ENCODE data around the gene HBZ. TPM values are rescaled to one million over a fixed set of nuclear protein-coding genes. Genes with fewer than 3 reads are reported as not detected.

Gene HBZ
- total and polyA plus RNA-seq, 8 donors = 0.35 TPM; not detected in 7

- Histone ChIP-seq H3K4me3 (no peak overlapping the region), H3K9me3 (no peaks in the 10 kb centered on the region), H3K36me3 (no peaks in the 10 kb centered on the region), H3K27ac (no peak overlapping the region), H3K27me3 (peaks cover 3 to 28% (median 12%) of the 10 kb centered on the region in 4 donors), H3K4me1 (peaks cover 10 to 14% (median 10%) of the 10 kb centered on the region in 3 donors)
- WGBS, 2 donors = 70 to 84% methylated on average over 11 of the region's 11 CpGs
- DNase-seq (no peak), FAIRE-seq (no peak), ATAC-seq (no peak)
- intact Hi-C loops (cut with DNase I) = no loop called here
- TF ChIP-seq, protein P1, sequence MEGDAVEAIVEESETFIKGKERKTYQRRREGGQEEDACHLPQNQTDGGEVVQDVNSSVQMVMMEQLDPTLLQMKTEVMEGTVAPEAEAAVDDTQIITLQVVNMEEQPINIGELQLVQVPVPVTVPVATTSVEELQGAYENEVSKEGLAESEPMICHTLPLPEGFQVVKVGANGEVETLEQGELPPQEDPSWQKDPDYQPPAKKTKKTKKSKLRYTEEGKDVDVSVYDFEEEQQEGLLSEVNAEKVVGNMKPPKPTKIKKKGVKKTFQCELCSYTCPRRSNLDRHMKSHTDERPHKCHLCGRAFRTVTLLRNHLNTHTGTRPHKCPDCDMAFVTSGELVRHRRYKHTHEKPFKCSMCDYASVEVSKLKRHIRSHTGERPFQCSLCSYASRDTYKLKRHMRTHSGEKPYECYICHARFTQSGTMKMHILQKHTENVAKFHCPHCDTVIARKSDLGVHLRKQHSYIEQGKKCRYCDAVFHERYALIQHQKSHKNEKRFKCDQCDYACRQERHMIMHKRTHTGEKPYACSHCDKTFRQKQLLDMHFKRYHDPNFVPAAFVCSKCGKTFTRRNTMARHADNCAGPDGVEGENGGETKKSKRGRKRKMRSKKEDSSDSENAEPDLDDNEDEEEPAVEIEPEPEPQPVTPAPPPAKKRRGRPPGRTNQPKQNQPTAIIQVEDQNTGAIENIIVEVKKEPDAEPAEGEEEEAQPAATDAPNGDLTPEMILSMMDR (IDR thresholded peaks at IDR 0.05) = no peak
Measured at GRCh38 chr16:178668-179015, 26.2 kb downstream of the HBZ start.

DNA sequence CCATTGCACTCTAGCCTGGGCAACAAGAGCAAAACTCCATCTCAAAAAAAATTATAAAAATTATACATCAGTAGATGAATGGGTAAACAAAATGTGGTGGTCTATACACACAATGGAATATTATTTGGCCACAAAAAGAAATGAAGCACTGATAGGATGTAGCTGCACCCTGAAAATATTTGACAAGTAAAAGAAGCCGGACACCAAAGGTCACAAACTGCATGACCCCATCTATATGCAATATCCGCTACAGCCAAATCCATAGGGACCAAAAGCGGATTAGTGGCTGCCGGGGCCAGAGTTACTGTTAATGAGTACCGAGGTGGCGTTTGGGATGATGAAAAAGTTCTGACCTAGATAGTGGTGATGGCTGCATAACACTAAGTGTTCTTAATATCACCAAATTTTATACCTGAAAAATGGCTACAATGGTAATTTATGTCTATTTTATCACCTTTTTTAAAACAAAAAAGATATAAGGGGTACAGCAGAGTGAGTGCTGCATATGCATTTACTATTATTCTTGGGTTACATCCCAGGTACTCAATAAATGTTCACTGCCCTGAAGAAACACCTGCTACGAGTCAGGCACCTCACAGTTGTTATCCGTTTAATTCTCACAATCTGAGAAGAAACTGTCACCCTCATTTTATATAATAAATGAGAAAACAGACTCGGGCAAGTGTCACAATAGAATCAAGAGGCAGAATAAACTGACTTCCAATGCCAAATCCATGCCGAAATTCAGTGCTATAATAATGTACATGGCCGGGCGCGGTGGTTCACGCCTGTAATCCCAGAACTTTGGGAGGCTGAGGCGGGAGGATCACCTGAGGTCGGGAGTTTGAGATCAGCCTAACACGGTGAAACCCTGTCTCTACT lies 27.0 kb downstream of the HBZ start:
- H3K4me1 ChIP-seq = peaks cover 10 to 14% (median 10%) of the 10 kb centered on the region in 3 donors
- ATAC-seq = no peak
- no peak overlapping the region for H3K27ac ChIP-seq
- no peak for FAIRE-seq
- H3K9me3 ChIP-seq = no peaks in the 10 kb centered on the region
- intact Hi-C loops (cut with DNase I) = no loop called here
- TF ChIP-seq, protein P1 (IDR thresholded peaks at IDR 0.05) = no peak
- peaks cover 3 to 28% (median 12%) of the 10 kb centered on the region in 4 donors for H3K27me3 ChIP-seq
- no peak for DNase-seq
- 65 to 73% methylated on average over 17 of the region's 17 CpGs for whole genome bisulfite sequencing, 2 donors
- no peak overlapping the region for H3K4me3 ChIP-seq
- no peaks in the 10 kb centered on the region for H3K36me3 ChIP-seq

GRCh38 chr16:180101-180675 lies 27.7 kb downstream of the HBZ start, which contains the start of gene HBQ1:
HBQ1 (plus strand) TSS chr16:180459; CDS start chr16:180487, 28 bp downstream.
- no peaks in the 10 kb centered on the region for H3K9me3 ChIP-seq
- intact Hi-C loops (cut with DNase I) = no loop called here
- H3K36me3 ChIP-seq = no peaks in the 10 kb centered on the region
- peaks cover 3 to 22% (median 12%) of the 10 kb centered on the region in 4 donors for H3K27me3 ChIP-seq
- WGBS, 2 donors = 8 to 9% methylated on average over 52 to 59 of the region's 59 CpGs
- TF ChIP-seq, protein P1 (IDR thresholded peaks at IDR 0.05) = no peak
- H3K4me1 ChIP-seq = peaks cover 10 to 14% (median 10%) of the 10 kb centered on the region in 3 donors
- FAIRE-seq = no peak
- H3K27ac ChIP-seq = no peak within 1 kb of the TSS
- peak within 1 kb of the TSS in 1 of 4 donors; percentile 33 for H3K4me3 ChIP-seq
- no peak for DNase-seq
- peak in 2 of 4 donors; percentile 11 to 27 for ATAC-seq

DNA sequence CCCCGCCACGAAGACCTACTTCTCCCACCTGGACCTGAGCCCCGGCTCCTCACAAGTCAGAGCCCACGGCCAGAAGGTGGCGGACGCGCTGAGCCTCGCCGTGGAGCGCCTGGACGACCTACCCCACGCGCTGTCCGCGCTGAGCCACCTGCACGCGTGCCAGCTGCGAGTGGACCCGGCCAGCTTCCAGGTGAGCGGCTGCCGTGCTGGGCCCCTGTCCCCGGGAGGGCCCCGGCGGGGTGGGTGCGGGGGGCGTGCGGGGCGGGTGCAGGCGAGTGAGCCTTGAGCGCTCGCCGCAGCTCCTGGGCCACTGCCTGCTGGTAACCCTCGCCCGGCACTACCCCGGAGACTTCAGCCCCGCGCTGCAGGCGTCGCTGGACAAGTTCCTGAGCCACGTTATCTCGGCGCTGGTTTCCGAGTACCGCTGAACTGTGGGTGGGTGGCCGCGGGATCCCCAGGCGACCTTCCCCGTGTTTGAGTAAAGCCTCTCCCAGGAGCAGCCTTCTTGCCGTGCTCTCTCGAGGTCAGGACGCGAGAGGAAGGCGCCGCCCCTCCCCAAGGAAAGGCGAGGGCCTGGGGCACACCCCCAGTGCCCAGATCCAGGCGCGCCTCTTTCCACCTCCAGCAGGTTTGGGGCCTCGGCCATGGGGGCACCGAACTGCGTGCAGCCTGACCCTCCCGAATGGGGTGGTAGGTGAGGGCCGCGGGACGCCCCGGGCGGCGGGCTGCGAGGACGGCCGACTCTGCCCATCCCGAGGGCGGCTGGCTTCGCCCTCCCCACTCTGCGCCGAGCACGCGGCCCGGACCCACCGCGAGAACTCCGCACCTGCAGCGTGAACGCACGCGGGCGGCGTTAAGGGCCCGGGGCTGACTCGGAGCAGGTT lies 28.5 kb downstream of the HBZ start:
- Histone ChIP-seq H3K9me3 (no peaks in the 10 kb centered on the region), H3K27ac (no peak overlapping the region), H3K36me3 (no peaks in the 10 kb centered on the region), H3K4me1 (peaks cover 10 to 14% (median 10%) of the 10 kb centered on the region in 3 donors), H3K4me3 (peak overlapping the region in 1 of 4 donors; percentile 33), H3K27me3 (peaks cover 3 to 20% (median 12%) of the 10 kb centered on the region in 4 donors)
- no peak for FAIRE-seq
- TF ChIP-seq, protein P1 (IDR thresholded peaks at IDR 0.05) = no peak
- intact Hi-C loops (cut with DNase I) = no loop called here
- peak in 5 of 6 donors; percentile 60 to 90 (median 68) for DNase-seq
- 2% methylated on average over 74 to 89 of the region's 89 CpGs for WGBS, 2 donors
- peak; percentile 79 to 93 (median 88) for ATAC-seq
